DMS153 treated with DMSO at 0.1 percent for 48 hours (cell line): ENCODE data around the gene FOXN3.

Experiments
- DNase-seq: peaks from one replicate; lab custom pipeline; 2025; ENCODE audit not compliant: unreplicated experiment; lab: John Stamatoyannopoulos, UW

FOXN3 gene

DNA sequence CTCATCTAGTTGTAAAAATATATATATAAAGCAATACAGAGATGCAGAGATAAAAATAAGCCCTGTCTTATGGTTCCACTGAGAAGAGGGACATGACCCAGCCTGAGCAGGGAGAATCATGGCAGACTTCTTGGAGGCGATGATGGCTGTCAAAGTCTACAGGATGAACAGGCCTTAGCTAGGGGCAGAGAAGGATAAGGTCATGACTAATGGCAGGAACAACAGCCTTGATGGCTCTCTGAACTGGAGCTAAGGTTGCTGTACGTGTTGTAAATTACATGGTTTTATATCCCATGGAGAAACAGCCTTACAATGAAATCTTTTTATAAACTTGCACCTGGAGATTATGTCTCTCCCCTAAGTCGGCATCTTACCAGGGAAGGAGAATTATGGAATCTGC lies 32.4 kb downstream of the FOXN3 start:
- DNase-seq = no peak

DNA sequence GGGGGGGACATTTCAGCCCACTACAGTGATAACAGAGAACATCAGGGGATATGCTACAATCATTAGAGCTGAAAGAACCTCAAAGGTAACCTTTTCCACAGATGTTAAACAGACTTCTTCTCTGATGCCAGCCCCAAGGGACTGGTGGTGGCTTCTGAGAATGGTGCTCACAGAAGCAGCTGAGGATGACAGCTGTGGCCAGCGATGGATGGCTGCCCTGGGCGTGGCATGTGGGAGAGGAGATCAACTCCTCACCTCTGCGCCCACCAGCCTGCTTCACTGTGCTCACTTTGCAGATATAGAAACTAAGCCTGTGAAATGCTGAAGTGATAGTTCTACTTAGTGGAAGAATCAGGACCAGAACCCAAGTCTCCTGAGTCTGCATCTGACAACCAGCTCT lies 33.0 kb downstream of the FOXN3 start:
- DNase-seq = no peak

DNA sequence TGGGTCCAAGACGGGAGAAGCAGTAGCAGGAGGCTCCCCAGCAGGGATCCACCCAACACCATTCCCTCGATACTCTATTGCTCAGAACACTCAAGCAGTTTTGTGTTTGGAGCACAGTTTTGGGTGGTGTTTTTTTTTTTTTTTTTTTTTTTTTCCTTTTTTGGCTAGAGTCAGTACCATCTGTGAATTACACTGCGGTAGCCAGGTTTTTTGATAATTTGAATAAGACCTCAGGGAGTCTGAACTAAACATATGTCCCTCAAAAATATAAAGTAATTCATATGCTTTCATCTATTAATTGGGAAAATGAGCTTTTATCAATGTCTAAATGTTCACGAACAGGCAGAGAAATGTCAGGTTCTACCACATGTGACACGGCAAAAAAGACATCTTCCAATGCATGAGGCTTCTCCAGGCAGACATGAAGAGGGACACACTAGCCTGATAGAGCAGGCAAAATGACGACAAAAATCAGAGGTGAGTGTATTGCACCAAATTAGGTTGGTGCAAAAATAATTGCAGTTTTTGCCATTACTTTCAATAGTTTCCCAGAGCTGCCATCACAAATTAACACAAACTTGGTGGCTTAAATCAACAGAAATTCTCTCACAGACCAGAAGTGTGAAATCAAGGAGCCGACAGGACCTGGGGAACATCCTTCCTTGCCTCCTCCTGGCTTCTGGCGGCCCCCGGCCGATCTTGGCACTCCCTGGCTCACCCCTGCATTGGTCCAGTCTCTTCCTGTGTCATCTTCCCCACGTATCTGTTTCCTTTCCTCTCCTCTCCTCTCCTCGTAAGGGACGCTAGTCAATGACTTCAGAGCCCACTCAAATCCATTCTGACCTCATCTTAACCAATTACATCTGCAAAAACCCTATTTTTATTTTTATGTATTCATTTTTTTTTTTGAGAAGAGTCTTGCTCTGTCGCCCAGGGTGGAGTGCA lies 33.9 kb downstream of the FOXN3 start:
- DNase-seq = no peak

DNA sequence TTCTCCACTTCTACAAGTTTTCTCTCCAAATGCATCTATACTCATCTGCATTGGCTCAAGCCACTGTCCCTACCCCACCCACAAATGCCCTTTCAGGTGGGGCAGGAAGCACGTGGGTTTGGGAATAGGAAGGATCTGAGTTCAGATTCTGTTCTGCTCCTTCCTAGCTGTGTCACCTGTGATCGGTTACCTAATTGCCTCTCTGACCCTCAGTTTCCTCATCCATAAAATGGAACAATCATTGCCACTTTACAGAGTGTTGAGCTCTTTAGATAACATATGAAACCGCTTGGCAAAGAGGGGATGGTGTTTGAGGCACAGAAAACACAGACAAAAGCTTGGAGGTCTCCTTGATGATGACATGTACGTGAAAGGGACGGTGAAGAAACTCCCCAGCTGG lies 34.5 kb downstream of the FOXN3 start:
- no peak for DNase-seq

DNA sequence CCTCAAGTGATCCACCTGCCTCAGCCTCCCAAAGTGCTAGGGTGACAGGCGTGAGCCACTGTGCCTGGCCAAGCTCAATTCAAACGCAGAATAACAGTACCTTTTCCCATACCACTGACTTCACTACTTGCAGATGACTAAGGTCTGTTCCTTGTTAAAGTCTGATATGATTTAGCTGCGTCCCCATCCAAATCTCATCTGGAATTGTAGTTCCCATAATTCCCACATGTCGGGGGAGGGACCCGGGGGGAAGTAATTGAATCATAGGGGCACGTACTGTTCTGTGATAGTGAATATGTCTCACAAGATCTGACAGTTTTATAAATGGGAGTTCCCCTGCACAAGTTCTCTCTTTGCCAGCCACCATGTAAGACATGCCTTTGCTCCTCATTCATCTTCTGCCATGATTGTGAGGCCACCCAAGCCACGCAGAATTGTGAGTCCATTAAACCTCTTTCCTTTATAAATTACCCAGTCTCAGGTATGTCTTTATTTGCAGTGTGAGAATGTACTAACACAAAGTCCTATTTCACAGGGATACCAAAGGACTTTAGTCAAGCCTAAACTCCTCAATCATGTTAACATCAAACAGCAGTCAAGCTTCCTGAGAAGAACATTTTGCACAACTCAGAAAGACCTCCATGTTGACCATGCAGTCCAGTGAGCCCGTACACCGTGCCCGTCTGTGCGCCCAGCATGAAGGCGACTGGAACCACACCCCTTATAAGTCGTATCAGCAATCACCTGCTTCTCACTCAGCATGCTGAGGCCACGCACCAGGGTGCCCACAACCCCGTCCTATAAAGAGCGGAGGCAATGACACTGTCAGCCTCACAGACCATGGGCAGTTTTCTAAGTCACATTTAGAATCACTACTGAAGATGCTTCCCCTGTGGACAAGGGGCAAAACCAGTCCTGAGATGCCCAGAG lies 36.9 kb downstream of the FOXN3 start:
- DNase-seq = no peak

DNA sequence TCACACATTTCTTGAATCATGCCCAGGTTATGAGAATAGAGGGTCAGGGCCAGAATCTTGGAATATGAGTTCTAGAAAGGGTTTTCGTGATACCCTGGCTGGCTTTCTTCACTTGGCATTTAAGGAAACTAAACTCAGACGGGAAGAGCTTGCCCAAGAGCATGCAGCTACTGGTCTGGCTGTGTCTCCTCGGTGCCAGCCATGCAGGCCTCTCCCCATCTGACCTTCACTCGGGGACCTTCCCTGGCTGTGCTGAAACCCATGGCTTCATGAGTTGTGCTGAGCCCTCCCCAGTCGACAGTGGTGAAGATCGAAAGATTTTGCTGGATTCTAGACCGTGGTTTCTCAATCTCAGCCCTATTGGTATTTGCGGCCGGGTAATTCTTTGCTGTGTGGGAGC lies 38.0 kb downstream of the FOXN3 start:
- no peak for DNase-seq

DNA sequence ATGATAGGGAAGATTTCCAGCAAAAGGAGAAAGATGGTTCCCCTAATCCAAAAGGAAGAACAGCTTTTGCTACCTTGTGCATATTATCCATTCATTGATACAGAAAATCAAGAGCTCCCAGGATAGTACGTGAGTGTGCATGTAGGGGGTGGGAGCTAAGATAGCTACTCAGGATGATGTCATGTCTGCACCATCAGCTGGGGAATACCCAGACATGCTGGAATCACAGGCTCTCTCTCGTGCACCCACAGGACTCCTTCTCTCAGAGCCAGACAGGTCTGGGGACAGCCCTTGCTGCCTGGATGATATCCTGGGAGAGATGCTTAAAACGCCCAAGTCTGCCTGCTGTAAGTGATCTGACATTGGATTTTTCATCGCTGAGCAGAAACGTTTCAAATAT lies 38.9 kb downstream of the FOXN3 start:
- DNase-seq = no peak

DNA sequence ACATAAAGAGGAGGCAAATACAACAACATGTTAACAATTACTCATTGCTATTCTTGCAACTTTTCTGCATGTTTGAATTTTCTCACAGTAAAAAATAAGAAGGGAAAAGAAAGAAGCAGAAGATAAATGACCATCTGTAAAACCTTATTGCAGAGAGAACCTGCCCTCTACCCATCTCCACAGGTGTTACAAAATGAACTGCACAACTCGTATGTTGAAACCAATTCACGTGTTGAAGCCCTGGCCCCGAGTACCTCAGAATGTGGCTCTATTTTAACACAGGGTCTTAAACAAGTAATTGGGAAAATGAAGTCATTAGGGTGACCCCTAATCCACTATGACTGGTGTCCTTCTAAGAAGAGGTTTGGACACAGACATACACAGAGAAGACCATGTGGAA lies 39.5 kb downstream of the FOXN3 start:
- DNase-seq = no peak

DNA sequence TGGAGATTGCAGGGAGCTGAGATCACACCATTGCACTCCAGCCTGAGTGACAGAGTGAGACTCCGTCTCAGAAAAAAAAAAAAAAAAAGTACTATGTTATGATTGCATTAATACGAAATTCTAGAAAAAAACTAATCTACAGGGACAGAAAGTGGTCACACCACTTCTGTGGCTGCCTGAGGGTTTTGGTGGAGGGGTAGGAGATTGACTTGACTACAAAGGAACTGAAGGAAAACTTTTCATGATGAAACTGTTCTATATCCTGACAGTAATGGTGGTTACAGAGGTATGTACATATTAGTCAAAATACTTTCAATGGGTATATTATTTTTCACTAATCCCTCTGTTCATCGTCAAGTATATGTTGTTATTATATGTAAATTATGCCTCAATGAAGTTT lies 42.1 kb downstream of the FOXN3 start:
- DNase-seq = no peak

DNA sequence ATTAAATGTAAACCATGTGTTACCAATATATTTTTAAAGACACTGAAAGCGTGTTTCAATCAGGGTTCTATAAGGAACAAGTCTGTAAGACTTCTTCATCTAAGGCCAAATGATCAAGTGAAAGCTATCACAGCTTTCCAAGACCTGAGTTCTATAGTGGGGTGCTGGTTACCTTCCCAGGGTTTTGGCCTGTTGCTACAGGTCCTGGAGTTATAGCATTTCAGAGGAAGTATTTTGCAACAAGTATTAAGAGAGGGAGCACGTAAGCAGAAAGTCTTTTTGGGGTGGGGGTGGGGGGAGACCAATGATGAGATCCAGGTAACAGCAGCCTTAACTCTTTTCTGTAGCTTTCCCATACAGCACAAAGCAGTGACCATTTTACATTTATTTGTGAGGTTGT lies 43.8 kb downstream of the FOXN3 start:
- no peak for DNase-seq

DNA sequence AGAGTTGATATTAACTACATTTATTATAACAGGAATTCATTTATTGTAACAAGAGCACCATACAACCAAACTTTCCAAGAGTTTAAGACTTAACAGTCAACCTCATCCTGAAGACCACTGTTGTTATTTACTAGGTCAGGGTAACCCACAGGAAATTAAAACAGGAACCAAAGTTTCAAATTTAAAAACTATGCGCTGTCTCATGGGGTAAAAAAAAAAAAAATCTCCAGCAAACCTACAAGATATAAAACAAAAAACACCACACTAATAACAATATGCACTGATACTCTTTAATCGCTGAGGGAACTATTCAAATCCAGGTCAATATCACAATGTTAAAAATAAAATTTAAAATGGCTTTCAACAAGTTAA lies 44.5 kb downstream of the FOXN3 start:
- DNase-seq = no peak

DNA sequence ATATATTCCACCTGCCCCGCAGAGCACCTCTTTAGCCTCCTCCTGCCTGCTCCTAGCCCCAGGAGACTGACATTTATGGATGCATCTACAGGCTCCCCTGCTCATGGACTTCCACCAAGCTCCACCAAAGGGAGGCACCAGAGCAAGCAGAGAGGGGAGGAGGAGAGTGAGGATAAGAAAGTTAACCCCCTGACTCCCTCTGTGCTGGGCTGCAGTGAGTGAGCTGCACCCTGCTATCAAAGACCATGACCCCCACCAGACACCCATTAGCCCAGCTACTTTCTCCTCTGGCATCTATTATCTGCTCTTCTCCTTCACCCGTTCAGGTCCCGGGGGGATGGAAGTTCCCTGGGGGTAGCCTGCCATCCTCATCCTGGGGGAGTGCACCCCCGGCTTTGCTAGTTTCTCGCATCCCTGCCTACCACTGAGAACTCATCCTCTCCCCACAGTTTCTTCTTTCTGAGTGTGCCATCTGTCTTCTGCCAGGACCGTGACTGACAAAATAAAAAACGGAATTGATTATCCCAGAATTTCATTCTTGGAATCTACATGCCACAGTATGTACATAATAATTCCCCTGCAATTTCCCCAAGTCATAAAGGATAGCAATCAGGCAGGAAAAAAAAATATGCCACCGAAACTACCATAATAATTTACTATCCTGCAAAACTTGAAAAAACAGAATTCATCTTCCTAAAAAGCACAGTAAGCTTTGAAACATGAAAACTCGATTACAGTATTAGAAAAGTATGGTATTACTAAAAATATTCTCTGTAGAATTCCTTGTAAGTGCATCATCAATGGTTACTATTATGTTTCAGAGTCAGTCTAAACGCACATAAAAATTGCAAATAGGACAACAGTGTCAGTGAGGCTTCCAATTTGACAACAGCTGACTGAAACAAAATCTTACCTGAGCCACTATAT lies 45.2 kb downstream of the FOXN3 start:
- DNase-seq = no peak

DNA sequence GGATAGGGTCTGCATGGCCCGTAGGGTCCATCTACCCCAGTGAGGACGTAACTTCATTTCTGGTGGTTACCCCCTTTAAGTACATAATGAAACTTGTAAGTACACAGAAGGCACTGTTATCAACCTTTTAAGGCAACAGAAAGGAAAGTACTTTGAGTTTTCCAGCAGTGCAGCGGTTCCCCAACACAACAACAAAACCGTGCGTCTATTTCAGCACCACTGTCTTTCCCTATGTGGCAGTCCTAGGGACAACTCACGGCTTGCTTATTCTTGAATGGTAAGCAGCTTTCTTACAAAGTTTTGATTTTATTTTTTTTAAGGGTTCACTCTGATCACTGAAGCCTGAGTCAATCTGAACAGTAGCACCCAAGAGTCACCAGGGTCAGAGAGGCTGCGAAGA lies 46.3 kb downstream of the FOXN3 start:
- no peak for DNase-seq

DNA sequence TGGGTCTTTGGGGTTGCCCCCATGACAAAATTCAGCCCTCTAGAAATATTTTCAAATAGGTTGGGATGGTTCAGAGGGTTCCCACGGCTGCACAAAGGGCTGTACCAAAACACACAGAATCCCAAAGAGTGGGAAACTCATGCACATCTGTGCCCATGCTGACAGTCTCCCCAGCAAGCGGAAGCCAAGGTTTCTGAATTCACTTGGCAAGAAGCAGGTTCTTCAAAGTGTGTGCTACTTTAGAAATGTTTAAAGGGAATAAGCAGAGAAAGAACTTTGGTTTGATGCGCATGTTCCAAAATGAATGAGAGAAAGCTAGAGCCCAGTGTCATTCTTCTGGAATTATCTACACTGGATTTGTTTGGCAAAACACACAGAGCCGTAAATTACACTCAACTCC lies 46.7 kb downstream of the FOXN3 start:
- no peak for DNase-seq

DNA sequence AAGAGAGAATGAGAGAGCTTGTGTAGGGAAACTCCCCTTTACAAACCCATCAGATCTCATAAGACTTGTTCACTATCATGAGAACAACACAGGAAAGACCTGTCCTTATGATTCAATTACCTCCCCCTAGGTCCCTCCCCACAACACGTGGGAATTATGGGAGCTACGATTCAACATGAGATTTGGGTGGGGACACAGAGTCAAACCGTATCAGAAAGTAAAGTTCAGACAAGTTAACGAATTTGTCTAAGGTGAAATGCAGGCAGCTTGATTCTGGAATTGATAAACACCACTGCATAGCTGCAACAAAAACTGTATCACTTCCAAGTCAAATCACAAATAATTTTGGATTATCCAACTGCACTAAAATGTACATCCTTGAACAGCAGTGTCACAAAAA lies 47.4 kb downstream of the FOXN3 start:
- DNase-seq = no peak

DNA sequence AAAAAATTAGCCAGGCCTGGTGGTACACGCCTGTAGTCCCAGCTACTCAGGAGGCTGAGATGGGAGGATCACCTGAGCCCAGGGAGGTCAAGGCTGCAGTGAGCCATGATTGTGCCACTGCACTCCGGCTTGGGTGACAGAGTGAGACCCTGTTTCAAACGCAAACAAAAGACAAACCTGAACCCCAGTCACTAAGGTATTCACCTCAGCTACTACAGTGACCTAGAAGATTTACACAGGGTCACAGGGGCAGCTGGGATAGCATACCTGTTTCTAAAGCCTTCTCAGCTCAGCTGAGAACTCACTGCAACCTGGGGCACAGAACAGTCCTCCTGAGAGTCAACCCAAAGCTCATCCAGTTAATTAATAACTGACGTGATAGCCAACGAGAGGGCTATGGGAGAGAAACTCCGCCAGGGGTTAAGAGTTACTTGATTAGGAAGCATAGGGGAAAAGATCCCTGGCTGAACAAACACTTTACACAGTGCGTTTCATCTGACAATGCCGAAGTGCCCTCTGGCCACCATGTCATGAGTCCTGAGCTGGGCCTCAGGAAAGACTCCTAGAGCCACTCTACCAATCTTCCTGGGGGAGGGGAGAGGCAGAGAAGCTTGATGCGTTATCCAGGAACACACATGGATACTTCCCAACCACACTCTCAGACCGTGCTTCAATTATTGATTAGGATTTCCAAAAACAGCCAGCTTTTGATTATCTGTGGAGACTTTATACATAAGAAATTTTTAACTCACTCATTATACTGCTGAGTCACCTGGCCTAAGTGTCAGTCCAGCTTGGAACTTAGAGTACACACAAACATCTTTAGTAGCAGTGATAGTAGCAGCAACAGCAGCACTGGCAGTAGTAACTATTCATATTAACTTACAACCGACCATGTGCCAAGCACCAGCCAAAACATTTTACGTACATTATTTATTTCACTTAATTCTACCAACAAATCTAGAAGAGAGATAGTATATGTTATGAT lies 48.2 kb downstream of the FOXN3 start:
- no peak for DNase-seq

DNA sequence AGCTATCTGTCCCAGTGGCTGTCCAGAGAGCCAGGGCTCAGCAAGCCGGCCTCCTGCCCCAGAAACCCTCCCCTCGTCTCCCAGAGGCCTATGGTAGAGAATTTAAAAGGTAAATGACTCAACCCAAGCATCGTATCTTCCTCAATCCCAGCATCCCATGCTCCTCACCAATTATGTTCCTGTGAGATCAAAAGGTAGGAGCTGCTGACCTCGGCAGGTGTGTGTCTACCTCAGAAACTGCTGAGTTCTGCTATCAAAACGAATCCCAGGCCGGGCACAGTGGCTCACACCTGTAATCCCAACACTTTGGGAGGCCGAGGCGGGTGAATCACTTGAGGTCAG lies 49.3 kb downstream of the FOXN3 start:
- no peak for DNase-seq

DNA sequence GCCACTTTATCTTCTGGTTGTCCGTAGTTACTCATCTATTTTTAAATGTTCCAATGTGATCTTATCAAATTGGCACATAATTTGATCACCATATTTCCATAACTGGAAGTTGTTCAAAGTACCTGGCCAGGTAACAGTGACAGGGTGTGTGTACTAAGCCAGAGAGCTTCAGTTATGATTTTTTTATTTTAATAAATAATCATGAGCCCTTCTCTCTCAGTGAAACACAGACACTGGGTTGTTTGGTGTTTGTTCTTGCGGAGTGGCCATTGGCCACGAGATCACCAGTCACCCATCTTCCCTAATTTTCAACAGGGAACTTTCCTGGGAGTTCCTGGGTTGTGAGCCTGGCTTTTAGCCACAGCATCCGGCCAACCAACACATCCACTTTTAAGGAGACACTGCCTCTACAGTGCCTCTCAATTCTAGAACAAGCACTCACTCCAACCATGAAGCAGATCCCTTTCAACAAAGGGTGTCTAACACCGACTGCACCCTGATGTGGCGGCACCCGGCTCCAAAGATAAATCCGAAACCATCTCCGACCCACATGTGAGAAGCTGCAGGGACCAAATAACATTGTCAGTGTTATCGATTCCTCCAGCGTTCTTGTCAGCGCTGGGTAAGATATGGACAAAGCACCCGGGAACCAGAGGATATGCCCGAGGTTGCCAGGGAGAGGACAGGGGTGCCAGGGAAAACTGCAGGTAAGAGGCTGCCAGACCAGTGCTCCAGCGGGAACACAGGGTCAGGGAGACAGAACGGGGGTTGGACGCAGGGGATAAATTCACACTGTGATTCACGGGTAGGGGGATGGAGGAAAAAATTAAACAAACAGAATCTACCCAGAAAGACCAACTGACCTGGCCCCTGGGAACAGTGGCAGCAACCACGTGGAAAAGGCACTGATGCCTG lies 49.9 kb downstream of the FOXN3 start:
- DNase-seq = no peak
